GM18508 (cell line): ENCODE data around the gene SHROOM3.

Experiments used
- ATAC-seq: cut with Tn5 transposase; IDR thresholded peaks from one replicate; pipeline ENCODE4 v1.9.1; 2021; ENCODE audit warnings: moderate number of reproducible peaks; ENCODE audit not compliant: insufficient read depth, unreplicated experiment

The SHROOM3 gene

DNA sequence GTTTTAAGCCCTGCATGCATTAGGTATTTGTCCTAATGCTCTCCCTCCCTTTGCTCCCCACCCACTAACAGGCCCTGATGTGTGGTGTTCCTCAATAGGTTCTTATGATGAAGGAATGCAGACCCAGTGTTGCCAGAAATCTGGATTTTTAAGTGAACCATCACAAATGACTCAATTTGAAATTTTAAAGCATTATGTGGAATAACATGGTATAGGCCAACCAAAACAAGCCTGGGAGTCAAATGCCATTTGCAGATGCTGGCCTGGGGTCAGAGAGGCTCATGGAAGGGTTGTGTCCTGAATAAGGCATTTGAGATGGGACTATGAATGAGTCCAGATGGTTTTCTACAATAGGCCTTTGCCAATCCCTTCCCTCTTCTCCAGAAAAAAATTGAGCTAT lies 179.6 kb downstream of the SHROOM3 start:
- ATAC-seq, result no peak

DNA sequence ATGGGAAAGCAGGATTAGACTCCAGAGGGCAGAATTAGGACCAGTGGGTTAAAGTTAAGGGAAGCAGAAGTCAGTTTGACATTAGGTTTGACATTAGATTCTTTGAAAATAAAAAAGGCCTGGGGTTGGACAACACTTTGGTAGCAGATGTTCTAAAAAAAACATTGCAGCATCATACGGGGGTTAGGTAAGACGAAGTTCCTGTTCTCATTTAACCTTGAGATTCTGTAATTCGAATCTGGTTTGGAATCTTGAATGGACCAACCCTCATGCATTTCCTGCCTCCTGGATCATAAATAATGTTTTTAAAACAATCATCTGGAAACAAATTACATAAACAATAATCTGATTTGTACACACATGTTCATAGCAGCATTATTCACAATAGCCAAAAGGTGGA lies 181.0 kb downstream of the SHROOM3 start:
- no peak for ATAC-seq

DNA sequence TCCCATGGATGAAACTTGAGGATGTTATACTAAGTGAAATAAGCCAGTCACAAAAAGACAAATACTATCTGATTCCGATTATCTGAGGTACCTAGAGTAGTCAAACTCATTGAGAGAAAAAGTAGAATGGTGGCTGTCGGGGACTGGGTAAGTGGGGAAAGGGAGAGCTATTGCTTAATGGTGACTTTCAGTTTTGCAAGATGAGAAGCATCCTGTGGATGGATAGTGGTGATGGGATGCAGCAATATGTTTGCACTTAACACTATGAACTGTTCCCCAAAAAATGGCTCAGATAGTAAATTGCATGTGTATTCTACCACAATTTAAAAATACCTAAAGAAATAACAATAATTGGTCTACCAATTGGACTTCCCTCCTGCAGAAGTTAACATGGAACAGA lies 181.5 kb downstream of the SHROOM3 start:
- ATAC-seq, result no peak

DNA sequence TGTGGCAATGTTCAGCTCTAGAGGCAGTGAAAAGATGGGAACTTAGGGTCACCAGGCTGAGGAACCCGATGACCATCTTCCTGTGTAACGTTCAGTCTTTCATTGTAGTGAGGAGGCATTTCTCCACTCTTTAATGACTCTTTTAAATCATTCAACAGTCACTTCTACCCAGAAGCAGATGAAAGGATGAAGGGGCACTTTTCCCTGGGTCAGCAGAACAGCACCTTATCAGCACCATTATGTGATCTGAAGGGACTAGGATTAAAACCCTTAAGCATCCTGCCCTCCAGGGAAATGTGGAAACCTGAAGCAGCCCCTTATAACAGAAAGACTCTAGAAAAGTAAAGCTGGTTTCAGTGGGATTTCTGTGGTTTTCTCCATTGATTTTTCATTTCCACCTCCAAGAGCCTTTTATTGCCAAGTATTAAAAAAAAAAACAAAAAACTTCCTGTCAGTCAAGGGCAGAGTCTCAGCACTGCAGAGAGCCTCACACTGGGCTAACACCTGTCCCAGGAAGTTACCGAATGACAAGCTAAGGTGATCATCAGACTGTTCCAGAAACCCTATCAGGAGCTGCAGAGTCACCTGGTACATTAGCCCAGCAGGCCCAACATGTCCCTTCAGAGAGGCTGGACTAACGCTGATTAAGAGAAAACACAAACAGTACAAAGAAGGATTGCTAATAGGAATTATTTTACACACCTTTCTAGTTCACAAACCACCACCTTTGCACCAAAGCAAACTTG lies 185.9 kb downstream of the SHROOM3 start:
- ATAC-seq, result no peak

DNA sequence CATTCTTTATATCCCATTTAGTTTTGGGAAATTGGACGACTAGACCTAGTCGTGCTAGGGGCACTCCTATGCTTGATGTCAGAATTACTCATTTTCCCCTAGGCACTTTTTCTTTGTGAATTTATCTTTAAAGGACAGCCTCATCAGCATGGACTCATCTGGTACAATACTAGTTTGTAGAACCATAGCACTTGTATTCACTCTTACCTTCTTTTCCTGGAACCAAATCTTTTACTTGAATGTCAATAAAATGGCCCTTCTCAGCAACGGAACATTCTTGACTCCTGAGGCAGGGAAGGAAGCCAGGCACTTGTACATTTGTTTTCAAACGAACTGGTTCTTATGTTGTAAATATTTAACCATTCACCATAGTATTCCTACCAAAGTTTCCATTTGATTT lies 187.1 kb downstream of the SHROOM3 start:
- no peak for ATAC-seq

DNA sequence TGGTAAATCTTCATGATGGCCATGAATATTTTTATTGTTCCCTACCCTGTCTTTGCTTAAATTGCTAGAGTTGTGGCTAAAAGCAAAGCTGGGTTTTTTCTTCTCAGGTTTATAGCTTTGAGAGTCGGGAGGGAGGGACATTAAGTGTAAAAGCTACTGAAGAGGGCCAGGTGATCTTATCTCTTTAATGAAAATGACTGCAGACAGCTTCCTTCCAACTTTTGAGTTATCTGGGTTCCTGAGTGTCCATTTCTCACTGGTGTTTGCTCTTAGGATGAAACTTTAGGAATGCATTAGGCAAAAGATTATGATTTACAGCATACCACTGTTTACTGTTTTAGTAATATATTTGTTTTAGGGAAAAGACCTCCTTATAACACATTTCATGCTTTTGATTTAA lies 187.7 kb downstream of the SHROOM3 start:
- ATAC-seq, result no peak

DNA sequence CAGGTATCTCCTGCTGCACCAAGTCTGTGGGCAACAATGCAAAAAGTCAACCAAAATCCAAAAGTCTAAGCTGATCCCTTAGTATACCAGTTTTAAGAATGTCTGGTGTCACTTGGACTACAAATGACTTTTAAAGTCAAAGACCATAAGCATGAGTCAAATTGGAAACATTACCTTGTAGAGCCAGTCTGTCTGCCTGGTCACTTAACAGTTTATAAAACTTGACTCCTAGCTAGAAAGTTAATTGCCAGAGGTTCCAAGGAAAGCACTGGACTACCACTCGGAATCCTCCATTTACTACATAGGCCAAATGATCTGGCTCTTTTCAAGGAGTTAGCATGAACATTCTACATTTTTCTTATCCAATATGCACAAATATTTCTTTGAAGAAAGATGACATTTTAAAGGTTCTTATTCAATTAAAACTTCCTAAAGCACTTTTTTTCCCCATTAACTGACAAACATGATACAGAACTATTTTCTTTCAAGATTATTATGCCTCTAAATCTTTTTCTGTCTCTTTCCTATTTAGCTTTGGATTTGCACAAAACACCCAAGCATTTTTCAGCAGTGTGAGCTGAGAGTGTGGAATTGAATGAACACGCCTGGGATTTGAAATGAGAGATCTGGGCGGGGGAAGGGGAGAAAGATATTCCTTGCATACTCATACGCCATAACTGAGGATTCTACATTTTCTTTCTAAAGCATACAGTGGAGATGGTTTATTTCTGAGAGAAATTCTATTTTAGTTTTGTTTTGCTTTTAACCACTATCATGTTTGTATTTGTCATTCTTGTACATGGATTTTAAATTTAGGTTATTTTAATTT lies 188.4 kb downstream of the SHROOM3 start:
- ATAC-seq, result no peak

DNA sequence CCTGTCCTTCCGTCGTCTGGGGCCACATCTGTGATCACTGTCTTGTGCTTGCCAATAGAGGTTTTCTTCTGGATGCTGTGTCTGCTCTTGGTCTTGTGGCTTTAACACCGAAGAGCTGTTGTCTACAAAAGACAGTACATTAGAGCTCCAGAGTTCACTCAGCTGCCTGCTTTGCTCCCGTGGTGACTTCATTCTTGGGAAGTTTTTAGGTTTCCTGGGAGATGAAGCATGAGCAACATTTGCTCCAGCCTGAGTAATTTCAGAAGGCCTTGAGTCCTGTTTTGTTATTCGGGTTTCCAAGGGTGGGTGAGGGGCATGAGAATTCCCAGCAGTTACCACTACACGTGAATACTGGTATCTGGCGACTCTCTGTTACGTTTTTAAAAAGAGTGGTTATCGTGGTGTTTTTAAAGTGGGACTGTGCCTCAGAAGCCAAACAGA lies 189.2 kb downstream of the SHROOM3 start:
- ATAC-seq, result no peak

DNA sequence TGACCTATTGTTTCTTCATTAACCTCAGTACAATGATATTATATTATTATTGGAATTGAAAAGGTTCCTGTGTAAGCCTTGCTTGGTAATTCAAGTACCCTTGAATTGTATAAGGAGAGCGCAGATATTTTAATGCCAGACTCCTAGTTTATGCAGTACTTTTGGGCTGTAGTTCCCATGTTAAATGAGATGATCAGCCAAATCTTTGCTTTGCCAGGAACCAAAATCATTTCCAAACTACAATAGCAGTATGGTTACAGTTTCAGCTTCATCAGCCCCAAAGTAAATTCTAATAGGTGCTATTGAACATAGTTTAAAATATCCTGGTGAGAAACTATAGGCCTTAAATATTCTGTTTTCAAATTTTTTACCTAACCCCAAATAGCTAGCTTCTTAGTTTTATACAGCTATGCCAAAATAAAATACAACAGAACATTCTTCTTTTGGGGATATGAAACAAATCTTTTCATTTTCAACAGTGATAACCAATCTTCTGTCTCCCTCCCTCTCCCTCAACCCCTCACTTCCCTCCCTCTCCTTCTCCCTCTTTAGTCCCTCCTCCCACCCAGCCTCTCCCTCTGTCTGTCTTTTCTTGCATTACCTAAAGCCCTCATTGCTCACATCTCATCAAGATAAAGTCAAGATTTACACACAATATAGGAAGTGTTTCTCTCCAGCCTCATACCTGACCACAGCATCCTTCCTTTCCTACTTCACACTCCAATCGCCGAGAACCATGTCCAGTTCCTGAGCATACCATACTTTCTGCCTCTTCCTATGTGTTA lies 190.1 kb downstream of the SHROOM3 start:
- no peak for ATAC-seq

DNA sequence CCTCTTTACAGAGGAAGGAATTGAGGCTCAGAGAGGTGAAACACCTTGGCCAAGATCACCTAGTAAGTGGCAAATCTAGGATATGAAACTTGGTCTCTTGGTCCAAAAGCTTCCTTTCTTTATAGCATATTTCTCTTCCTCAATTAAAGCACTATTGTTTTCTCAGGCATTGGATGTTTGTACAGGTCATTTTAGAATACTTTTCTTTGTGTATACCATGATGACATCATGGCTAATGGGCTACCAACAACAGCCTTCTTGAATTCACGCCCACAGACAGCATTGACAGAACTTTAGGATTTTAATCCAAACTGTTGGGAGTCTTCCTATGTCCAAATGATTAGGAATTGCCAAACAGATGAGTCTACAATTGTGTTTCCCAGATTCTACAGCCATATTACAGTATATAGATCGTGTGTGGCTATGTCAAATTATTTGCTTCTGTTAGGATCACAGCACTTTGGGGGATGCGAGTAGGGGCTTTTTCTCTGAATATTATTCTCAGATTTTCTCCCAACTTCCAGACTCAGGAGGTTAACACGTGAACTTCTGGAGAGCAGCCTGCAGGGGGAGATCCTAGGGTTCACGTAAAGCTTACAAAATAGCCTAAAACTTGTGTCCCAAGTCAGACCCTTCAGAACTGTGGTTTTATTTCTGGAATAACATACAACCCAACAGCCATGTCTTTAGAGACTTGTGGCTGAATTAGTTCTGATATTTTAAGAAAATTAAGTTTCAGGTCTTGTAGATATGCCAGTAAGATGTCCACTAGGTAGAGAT lies 191.8 kb downstream of the SHROOM3 start:
- no peak for ATAC-seq

DNA sequence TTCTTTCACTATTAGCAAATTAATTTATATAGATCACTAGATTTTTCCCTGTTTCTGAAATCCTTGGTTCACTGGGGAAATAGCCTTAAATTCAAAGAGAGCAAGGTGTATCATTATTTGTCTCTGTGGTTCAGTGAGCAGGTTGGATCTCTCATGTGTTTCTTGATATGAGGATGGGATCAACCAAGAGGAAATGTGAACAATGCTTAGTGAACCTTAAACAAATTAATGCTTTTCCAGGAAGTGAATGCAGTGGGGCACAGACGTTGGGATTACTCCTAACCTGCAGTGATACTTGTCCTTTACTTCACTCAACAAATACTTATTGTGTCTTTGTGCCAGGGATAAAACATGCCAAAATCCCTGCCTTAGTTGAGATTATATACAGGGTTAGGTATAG lies 193.2 kb downstream of the SHROOM3 start:
- no peak for ATAC-seq

DNA sequence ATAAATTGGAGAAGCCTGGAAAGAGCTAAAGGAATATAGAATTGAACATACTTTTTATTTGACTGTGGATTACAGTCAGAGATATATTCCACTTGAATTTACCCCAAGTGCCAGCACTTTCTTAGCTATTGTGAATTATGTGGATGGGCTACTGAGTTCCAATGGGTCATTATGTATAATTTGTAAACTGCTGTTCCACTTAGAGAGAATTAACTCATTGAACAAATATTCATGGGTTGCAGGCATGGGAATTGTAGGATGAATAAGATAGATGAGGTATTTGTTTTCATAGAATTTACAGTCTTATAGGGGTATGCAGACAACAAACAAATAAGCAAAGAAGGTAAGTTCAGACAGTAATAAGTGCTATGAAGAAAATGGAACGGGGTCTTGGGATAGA lies 195.7 kb downstream of the SHROOM3 start:
- no peak for ATAC-seq

DNA sequence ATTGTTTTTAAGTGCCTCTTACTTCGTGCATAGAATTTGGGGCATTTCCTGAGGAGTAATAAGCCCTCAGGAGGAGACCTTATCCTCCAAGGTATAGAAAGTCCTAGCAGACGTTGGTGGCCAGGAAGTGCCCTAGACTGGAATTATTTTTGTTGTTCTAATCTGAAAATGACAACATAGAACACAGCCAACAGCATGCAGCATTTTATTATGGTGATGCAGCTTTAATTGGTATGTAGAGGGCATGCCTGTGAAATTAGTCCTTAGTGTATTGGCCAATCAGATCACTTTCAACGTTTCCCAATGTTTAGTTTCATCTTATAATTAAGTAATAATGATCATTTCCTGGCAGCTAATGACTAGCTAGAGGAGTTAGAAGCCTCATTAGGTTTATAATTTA lies 199.2 kb downstream of the SHROOM3 start:
- no peak for ATAC-seq

DNA sequence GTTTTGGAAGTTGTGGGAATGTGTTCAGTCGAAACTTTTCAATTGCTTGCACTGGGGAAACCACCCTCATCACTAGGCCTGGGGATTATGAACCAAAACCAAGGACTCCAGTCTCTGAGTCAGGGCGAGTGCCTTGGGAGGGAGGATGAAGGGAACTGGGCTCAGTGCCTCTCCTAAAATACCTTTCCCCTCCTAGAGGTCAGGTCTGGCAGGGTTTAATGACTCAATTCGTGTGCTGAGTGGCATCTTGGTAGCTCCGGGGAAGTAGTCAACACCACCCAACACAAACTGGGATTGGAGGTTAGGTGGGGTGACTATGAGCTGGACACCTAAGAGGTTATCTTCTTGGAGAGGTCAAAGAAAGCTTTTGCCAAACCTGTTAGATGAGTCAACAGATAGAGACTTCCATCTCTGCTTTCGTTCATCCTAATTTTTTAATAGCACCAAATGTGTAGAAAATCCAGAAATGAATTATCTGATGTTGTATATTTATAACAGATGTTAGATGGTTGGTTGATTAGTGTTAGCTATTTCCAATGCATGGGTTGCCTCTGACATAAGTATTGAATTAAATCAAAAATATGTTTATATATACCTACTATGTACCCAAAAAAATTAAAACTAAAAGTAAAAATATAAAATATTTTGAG lies 202.8 kb downstream of the SHROOM3 start:
- ATAC-seq, result no peak

DNA sequence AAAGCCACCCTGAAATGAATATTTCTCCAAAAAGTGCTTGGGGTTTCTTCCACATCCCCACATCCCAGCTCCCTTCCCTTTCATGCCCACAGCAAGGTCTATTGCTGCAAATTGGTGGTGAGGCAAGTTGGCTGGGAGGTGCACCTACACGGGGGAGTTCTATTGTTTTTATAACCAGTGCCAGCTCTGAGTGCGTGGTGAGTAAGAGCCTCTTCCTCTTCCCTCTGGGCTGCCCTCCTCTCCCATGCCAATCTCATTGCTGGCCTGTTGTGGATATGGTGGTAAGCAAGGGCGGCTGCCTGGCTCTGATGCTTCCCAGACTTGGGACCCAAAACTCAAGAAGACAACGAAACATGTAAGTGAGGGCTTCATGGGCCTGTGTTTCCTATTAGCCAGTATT lies 204.3 kb downstream of the SHROOM3 start:
- no peak for ATAC-seq

DNA sequence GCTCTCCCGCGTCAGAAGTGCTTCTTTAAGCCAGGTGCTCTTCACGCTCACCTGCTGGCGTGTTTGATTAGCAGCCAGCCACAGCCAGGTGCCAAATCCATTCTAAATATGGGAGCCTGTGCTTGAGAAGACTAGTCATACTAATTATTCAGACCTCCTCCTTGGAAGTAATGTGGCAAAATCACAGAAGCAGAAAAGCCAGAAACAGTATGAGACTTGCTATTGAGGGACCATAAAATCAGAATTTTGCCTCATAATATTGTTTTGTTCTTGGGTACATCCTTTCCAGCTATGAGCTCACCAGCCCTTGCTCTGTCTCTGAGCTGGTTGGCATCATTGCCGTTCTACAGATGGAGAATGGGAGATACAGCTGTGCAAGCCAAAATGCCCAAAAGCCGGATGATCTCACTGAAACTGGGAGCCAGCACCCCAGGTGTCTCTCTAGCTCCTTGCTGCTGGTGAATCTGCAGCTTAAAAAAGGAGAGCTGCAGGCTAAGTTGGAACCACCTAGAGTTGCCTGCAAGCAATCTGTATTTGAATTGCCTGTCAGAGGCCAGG lies 205.4 kb downstream of the SHROOM3 start:
- ATAC-seq, result no peak

DNA sequence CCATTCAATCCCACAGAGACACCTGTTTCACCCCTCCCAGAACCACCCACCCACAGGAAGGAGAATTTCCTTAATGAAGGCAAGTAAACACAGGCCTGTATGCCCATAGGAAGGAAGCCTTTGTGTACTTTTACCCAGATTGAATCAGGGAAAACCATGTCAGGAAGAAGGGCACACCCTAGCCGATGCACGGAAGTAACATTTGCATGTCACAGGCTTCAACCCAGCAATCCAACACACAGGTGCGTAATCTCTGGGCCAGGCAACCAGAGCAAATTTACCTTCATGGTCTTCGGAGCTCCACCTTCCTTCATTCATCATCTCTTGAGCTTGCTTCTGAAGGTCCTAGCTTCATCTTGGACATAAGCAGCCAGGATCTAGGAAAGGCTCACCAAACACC lies 206.3 kb downstream of the SHROOM3 start:
- ATAC-seq, result no peak

DNA sequence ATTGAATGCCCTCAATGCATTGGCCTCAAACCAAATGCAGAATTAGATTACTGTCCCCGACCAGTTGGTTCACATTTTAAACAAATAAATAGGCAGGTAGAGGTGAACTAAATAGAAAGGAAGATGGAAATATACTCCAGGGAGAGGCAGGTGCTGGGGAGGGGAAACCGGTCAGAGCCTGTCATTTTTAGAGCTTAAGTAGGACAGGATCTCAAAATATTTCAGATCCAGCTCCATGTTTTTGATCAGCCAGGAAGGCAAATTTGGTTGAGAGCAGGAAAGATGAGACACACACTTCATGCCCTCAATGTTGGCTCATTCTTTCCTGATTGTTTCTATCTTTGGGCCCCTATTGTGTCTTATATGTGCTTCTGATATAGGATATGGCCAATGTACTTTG lies 206.7 kb downstream of the SHROOM3 start:
- no peak for ATAC-seq

DNA sequence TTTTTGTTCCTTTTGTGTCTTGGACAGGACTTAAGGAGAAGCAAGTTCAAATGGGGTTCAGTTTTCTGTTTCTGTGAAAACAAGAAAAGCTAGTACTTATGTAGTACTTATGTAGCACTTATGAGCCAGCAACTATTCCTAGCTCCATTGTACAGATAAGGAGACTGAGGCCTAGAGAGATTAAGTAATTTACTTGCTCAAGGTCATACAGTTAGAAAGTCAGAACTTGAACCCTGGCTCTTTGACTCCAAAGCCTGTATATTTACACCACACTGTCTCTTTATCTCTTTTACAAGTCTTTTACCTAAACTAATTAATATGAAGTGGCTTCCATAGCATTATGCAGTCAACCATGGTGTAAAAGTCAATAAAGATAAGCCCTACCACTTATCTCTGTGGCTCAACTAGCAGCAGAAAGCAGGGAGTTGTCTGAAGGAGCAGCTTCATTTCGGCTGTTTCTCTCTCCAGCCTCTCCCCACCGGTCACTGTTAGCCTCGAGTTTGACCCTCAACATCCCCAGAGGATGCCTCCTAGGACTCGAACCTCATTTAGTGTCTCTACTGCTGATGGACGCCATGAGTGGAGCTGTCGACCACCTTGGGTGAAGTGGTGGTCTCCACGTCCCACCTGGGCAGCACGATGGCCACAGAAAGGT lies 209.9 kb downstream of the SHROOM3 start:
- ATAC-seq, result no peak
